Left ventricle myocardium inferior (tissue), 1 donor: ENCODE data around the gene RPL36. TPM values are rescaled to one million over a fixed set of nuclear protein-coding genes. Genes with fewer than 3 reads are reported as not detected.

ENCODE experiments used
- DNase-seq: peaks from one replicate; pipeline ENCODE4 v3.0.0-alpha.2; 2020
- H3K27ac ChIP-seq: fragments of 200-600 bp; replicated peaks from 2 replicates; pipeline ENCODE4 v1.8.0; 2021
- H3K27me3 ChIP-seq: fragments of 200-600 bp; 2 replicates; pipeline ENCODE4 v1.8.0; 2021; ENCODE audit warnings: low read depth
- H3K36me3 ChIP-seq: fragments of 200-600 bp; 2 replicates; pipeline ENCODE4 v1.8.0; 2021
- H3K4me1 ChIP-seq: fragments of 200-600 bp; 2 replicates; pipeline ENCODE4 v1.8.0; 2021
- H3K4me3 ChIP-seq: fragments of 200-600 bp; 2 replicates; pipeline ENCODE4 v1.8.0; 2021; ENCODE audit warnings: mild to moderate bottlenecking, moderate library complexity
- H3K9me3 ChIP-seq: fragments of 200-600 bp; replicated peaks from 2 replicates; pipeline ENCODE4 v1.8.0; 2021
- intact Hi-C: fragments of 100-400 bp; cut with micrococcal nuclease; formaldehyde crosslinking; loops from one replicate; pipeline ENCODE4 v1.11.0; 2022
- total RNA-seq: library from RNA; stranded (reverse); fragmentation: NEBNext Ultra II Directional; extraction: Animal tissue kit (Norgen Biotek cat#: 25700); gene quantifications from one replicate; pipeline ENCODE4 v1.2.1, GENCODE V29; 2021
- TF ChIP-seq, protein P1 (sequence below): fragments of 200-600 bp; IDR thresholded peaks from 2 replicates; pipeline ENCODE4 v1.8.0; 2021; ENCODE audit warnings: antibody characterized with exemption, mild to moderate bottlenecking, borderline replicate concordance
- donor health status: DM: no; HTN: yes; CAD: no; lungs with severe emphysema.

Gene RPL36
- total RNA-seq, 1 donor from 2014 or later, result 407 TPM

DNA sequence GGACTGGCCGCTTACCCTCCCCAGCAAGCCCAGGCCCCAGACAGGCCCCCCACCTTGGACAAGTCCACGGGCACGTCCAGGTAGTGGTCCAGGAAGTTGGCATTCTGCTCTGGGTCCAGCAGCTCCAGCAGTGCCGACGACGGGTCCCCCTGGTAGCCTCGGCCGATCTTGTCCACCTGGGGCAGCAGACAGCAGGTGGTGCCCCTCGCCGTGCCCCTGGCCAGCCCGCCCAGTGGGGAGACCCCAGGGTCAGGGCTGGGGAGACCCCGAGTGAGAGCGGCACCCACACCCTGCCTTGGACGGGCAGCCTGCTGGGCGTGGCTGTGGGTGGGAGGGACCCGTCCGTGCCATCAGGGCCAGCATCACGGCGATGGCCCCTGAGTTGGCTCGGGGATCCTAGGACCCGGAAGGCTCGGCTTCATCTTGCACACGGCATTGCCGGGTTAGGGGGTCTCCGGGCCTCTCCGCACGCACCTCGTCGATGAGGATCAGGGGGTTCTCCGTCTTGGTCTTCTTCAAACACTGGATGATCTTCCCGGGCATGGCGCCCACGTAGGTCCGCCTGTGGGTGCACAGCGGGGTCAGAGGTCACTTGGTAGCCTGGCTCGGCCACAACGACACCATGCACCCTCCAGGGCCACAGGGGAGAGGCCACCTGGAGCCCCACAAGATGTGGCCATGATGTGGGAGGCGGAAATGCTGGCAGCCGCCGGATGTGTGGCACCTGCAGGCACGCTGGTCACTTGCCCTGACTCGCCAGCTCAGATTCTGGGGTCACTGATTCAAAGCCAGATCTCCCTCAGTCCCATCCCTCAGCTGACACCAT is 6.3 kb downstream of the RPL36 start:
- intact Hi-C loops, result no loop called here
- H3K9me3 ChIP-seq, result no peaks in the 10 kb centered on the region
- TF ChIP-seq, protein P1, sequence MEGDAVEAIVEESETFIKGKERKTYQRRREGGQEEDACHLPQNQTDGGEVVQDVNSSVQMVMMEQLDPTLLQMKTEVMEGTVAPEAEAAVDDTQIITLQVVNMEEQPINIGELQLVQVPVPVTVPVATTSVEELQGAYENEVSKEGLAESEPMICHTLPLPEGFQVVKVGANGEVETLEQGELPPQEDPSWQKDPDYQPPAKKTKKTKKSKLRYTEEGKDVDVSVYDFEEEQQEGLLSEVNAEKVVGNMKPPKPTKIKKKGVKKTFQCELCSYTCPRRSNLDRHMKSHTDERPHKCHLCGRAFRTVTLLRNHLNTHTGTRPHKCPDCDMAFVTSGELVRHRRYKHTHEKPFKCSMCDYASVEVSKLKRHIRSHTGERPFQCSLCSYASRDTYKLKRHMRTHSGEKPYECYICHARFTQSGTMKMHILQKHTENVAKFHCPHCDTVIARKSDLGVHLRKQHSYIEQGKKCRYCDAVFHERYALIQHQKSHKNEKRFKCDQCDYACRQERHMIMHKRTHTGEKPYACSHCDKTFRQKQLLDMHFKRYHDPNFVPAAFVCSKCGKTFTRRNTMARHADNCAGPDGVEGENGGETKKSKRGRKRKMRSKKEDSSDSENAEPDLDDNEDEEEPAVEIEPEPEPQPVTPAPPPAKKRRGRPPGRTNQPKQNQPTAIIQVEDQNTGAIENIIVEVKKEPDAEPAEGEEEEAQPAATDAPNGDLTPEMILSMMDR, result no peak
- H3K36me3 ChIP-seq, result peaks cover 95% of the 10 kb centered on the region
- H3K27me3 ChIP-seq, result no peaks in the 10 kb centered on the region
- peaks cover 20% of the 10 kb centered on the region for H3K4me1 ChIP-seq
- no peak overlapping the region for H3K4me3 ChIP-seq
- no peak for DNase-seq
- H3K27ac ChIP-seq, result no peak overlapping the region

DNA sequence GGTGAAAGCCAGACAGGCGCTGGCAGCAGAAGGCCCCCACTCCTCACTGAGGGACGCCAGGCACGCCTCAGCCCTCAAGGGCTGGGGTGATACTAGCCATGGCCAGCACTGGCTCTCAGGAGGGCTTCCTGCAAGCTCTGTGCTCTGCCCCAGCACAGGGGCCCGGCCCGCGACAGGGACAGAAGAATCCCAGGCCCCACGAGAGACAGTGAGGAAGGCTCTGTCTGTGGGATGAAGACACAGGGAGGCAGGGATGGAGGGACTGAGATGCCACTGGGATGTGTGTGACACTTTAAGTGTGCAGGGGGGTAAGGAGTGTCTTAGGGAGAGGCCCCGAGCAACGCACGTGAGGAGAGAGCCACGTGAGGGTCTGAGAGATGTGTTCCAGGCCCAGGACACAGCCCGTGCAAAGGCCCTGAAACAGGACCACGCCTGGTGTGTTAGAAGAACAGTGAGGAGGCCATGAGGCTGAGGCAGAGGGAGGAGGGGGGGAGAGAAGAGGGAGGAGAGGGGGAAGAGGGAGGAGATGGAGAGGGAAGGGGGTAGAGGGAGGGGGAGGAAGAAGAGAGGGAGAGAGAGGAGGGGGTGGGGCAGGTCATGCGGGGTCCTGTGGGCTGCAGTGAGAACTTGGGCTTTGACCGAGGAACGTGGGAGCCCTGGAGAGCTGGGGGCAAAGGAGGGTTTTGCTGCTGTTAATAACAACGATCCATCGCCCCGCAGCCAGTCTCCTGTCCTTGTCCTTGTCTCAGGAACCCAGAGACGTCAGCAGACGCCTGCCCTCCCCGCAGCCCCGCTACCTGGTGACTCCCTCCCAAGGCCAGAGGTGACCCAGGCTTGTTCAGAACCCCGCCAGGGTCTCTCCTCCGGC is 7.2 kb downstream of the RPL36 start:
- Histone ChIP-seq H3K36me3 (peaks cover 87% of the 10 kb centered on the region), H3K27ac (no peak overlapping the region), H3K4me3 (no peak overlapping the region), H3K4me1 (peaks cover 11% of the 10 kb centered on the region), H3K27me3 (no peaks in the 10 kb centered on the region), H3K9me3 (no peaks in the 10 kb centered on the region)
- DNase-seq, result no peak
- intact Hi-C loops, result no loop called here
- TF ChIP-seq, protein P1, result no peak

DNA sequence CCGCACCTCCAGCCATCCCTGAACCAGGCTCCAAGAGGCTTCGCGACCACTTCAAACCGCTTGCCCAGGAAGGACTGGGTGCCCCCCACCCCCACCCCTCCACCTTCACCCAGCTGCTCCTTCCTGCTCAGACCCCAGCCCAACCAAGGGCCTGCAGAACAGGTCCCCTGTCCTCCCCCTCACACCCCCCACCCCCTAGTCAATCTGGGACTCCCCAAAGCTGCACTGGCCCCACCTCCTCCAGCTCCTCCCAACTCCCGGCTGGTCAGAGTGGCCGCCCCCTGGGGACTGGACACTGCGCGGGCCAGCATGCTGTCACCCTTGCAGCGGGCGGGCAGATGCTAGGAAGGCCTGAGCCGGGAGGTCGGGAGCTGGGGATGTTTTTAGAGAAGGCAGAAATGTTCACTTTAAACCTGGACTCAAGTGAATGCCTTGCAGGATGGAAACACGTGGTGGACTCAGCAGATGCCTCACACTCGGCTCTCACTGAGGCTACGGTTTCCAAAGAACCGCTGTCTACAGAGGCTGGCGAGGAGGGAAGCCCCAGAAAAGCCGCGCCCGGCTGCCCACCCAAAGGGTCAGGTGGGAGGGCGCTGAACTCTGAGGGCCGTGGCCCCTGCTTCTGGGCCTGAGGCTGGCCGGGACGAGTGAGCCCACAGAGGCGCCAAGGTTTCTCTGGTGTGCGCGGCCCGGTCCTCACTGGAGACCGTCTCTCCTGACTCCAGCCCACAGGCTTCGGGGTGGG is 8.0 kb downstream of the RPL36 start:
- no peak for DNase-seq
- Histone ChIP-seq H3K27ac (no peak overlapping the region), H3K27me3 (no peaks in the 10 kb centered on the region), H3K4me3 (no peak overlapping the region), H3K36me3 (peaks cover 80% of the 10 kb centered on the region), H3K4me1 (peaks cover 3% of the 10 kb centered on the region), H3K9me3 (no peaks in the 10 kb centered on the region)
- TF ChIP-seq, protein P1, result no peak
- intact Hi-C loops, result no loop called here

DNA sequence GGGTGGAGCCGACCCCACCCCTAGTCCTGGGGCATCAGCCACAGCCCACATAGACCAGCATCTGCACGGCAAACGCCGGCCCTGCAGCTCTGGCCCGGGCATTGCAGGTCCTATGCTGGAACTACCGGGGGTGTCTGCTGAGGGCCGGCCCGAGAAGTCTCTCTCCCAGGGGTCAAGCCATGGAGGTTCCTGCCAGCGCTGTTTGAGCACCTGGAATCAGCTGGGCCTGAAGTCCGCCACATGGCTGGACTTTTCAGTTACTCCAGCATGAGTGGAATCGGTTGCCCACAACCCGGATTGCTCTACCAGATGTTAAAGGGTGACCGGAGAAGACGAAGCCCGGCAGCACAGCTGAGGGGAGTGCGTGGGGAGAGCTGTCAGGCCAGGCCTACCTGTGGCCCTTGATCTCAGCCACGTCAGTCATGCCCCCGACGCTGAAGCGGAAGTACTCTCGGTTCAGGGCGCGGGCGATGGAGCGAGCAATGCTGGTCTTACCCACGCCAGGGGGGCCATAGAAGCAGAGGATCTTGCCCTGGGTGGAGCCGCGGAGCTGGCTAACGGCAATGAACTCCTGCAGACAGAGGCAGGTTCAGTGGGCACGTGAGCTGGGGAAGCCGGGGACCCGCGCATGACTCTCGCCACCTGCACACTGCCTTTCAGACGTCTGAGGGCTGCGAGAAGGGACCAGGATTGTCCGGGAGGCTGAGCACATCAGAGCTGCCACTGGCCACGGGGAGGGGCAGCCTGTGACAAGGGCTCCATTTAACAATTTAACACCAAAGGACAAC is 8.7 kb downstream of the RPL36 start:
- TF ChIP-seq, protein P1, result no peak
- no peaks in the 10 kb centered on the region for H3K27me3 ChIP-seq
- H3K27ac ChIP-seq, result no peak overlapping the region
- H3K36me3 ChIP-seq, result peaks cover 80% of the 10 kb centered on the region
- intact Hi-C loops, result no loop called here
- H3K9me3 ChIP-seq, result no peaks in the 10 kb centered on the region
- no peaks in the 10 kb centered on the region for H3K4me1 ChIP-seq
- DNase-seq, result no peak
- no peak overlapping the region for H3K4me3 ChIP-seq
